SK-N-SH treated with all-trans-retinoic acid at 6 μM for 48 hours (cell line): ENCODE measurements around the gene GPR63.

Experiments
- ARNTL ChIP-seq: fragments of 450-650 bp; formaldehyde crosslinking; IDR thresholded peaks from 2 replicates; pipeline ENCODE4 v1.5.0; 2020; ENCODE audit warnings: low read depth, mild to moderate bottlenecking, moderate library complexity, borderline replicate concordance
- CREB5 ChIP-seq: fragments of 250-450 bp; sonication (Bioruptor Pico); IDR thresholded peaks from 2 replicates; pipeline ENCODE4 v1.5.1; 2020; ENCODE audit warnings: low read depth, mild to moderate bottlenecking, moderate library complexity
- PATZ1 ChIP-seq: fragments of 250-450 bp; sonication (Bioruptor Pico); IDR thresholded peaks from 2 replicates; pipeline ENCODE4 v1.8.0; 2020; ENCODE audit warnings: mild to moderate bottlenecking, moderate library complexity, borderline replicate concordance
- RARB ChIP-seq: fragments of 250-450 bp; sonication (Bioruptor Pico); IDR thresholded peaks from 2 replicates; pipeline ENCODE4 v1.8.0; 2021; ENCODE audit warnings: mild to moderate bottlenecking, moderate library complexity
- TCF4 ChIP-seq: fragments of 250-450 bp; sonication (Bioruptor Pico); IDR thresholded peaks from 2 replicates; pipeline ENCODE4 v1.8.0; 2021; ENCODE audit warnings: mild to moderate bottlenecking, moderate library complexity, borderline replicate concordance
- TOX ChIP-seq: fragments of 250-450 bp; sonication (Bioruptor Pico); IDR thresholded peaks from 2 replicates; pipeline ENCODE4 v1.8.0; 2021; ENCODE audit warnings: mild to moderate bottlenecking, moderate library complexity, borderline replicate concordance
- ZC3H10 ChIP-seq: fragments of 250-450 bp; sonication (Bioruptor Pico); IDR thresholded peaks from 2 replicates; pipeline ENCODE4 v1.5.1; 2021; ENCODE audit warnings: mild to moderate bottlenecking, moderate library complexity
- ZFP3 ChIP-seq: fragments of 250-450 bp; sonication (Bioruptor Pico); IDR thresholded peaks from 2 replicates; pipeline ENCODE4 v1.5.0; 2020; ENCODE audit warnings: mild to moderate bottlenecking, moderate library complexity
- ZFP30 ChIP-seq: fragments of 450-650 bp; formaldehyde crosslinking; IDR thresholded peaks from 2 replicates; pipeline ENCODE4 v1.5.0; 2022; ENCODE audit warnings: mild to moderate bottlenecking, moderate library complexity
- ZNF565 ChIP-seq: fragments of 450-650 bp; formaldehyde crosslinking; conservative IDR thresholded peaks from 2 replicates; pipeline ENCODE4 v1.5.0; 2020; ENCODE audit warnings: low read depth, mild to moderate bottlenecking, moderate library complexity
- ZNF70 ChIP-seq: fragments of 450-650 bp; formaldehyde crosslinking; IDR thresholded peaks from 2 replicates; pipeline ENCODE4 v1.5.0; 2020; ENCODE audit warnings: mild to moderate bottlenecking, moderate library complexity
- ZNF8 ChIP-seq: fragments of 450-650 bp; formaldehyde crosslinking; IDR thresholded peaks from 2 replicates; pipeline ENCODE4 v1.5.0; 2020; ENCODE audit warnings: mild to moderate bottlenecking, moderate library complexity
- TF ChIP-seq, protein P1 (sequence below): fragments of 250-450 bp; sonication (Bioruptor Pico); IDR thresholded peaks from 2 replicates; pipeline ENCODE4 v1.5.0; 2020; ENCODE audit warnings: mild to moderate bottlenecking, moderate library complexity
- TF ChIP-seq, protein P2 (sequence below): fragments of 250-450 bp; sonication (Bioruptor Pico); IDR thresholded peaks from 2 replicates; pipeline ENCODE4 v1.8.0; 2021; ENCODE audit warnings: low read depth, mild to moderate bottlenecking, moderate library complexity, borderline replicate concordance

DNA sequence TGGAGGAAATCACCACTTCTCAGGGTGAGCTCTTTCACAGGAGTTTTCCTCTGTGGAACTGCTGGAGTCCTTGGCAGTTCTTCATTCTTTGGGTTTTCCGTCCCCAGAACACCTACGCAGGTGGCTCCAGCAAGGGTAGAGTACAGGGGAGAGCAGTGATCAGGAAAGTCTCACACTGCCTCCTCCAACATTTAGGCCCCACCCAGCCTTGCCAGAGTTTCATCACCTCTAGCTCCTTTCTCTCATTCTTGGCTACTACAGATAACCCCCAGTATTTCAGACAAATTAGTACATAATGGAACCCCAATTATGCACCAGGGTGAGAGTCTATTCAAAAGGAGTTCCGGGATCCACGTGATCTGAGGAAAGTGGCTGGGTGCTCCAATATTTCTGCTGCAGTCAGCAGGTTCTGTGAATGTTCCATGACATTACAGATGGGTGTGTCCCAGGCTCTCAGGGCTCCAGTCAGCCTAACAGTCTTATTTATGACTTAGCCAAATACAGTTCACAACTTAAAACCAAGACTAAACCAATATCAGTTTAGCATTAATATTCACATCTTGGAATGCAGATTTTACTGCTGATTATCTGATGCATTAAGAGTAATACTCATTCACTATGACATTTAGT is 44.6 kb downstream of the GPR63 start:
- TF ChIP-seq PATZ1 (CRISPR knock-in tag) (no peak), RARB (CRISPR knock-in tag) (no peak), TOX (CRISPR knock-in tag) (no peak), CREB5 (CRISPR knock-in tag) (no peak), ZFP30 (no peak), ZC3H10 (CRISPR knock-in tag) (no peak), TCF4 (no peak), ZNF565 (CRISPR knock-in tag) (no peak), ARNTL (CRISPR knock-in tag) (no peak), ZFP3 (CRISPR knock-in tag) (no peak), ZNF8 (CRISPR knock-in tag) (no peak), ZNF70 (no peak)
- TF ChIP-seq, protein P1, sequence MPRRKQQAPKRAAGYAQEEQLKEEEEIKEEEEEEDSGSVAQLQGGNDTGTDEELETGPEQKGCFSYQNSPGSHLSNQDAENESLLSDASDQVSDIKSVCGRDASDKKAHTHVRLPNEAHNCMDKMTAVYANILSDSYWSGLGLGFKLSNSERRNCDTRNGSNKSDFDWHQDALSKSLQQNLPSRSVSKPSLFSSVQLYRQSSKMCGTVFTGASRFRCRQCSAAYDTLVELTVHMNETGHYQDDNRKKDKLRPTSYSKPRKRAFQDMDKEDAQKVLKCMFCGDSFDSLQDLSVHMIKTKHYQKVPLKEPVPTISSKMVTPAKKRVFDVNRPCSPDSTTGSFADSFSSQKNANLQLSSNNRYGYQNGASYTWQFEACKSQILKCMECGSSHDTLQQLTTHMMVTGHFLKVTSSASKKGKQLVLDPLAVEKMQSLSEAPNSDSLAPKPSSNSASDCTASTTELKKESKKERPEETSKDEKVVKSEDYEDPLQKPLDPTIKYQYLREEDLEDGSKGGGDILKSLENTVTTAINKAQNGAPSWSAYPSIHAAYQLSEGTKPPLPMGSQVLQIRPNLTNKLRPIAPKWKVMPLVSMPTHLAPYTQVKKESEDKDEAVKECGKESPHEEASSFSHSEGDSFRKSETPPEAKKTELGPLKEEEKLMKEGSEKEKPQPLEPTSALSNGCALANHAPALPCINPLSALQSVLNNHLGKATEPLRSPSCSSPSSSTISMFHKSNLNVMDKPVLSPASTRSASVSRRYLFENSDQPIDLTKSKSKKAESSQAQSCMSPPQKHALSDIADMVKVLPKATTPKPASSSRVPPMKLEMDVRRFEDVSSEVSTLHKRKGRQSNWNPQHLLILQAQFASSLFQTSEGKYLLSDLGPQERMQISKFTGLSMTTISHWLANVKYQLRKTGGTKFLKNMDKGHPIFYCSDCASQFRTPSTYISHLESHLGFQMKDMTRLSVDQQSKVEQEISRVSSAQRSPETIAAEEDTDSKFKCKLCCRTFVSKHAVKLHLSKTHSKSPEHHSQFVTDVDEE (CRISPR knock-in tag) = no peak
- TF ChIP-seq, protein P2, sequence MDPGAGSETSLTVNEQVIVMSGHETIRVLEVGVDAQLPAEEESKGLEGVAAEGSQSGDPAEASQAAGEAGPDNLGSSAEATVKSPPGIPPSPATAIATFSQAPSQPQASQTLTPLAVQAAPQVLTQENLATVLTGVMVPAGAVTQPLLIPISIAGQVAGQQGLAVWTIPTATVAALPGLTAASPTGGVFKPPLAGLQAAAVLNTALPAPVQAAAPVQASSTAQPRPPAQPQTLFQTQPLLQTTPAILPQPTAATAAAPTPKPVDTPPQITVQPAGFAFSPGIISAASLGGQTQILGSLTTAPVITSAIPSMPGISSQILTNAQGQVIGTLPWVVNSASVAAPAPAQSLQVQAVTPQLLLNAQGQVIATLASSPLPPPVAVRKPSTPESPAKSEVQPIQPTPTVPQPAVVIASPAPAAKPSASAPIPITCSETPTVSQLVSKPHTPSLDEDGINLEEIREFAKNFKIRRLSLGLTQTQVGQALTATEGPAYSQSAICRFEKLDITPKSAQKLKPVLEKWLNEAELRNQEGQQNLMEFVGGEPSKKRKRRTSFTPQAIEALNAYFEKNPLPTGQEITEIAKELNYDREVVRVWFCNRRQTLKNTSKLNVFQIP = no peak
